GM23248 (cell line): ENCODE data around the gene ENAH.

Experiments used
- EZH2 ChIP-seq: fragments of 200-600 bp; sonication (generic); IDR thresholded peaks from 2 replicates; pipeline ENCODE4 v1.6.1; 2018; ENCODE audit warnings: antibody characterized with exemption, mild to moderate bottlenecking; ENCODE audit not compliant: insufficient read depth, poor library complexity, severe bottlenecking
- EZH2phosphoT487 ChIP-seq: fragments of 200-600 bp; sonication (generic); IDR thresholded peaks from 2 replicates; pipeline ENCODE4 v1.6.1; 2018; ENCODE audit warnings: antibody characterized with exemption, moderate library complexity, mild to moderate bottlenecking, low read depth; ENCODE audit not compliant: insufficient read depth

- TF ChIP-seq EZH2phosphoT487 (no peak), EZH2 (no peak)
These were observed 184.5 kb downstream of the ENAH start for GRCh38 chr1:225468270-225469020.
